SJSA1 (cell line): ENCODE measurements around the gene SMIM1. TPM values are rescaled to one million over a fixed set of nuclear protein-coding genes. Genes with fewer than 3 reads are reported as not detected.
"Not testable (repeated sequence)": the region's sequence is repeated elsewhere in the genome, so short reads cannot be mapped to it uniquely, and the experiment has no call there.

Experiments used
- DNase-seq, 2 experiments: peaks; one replicate each; pipeline ENCODE4 v3.0.0-alpha.2; 2015 to 2020; ENCODE audit warnings: low spot score in 2 of 2, low read depth in 1 of 2
- H3K27ac ChIP-seq: fragments of 250-450 bp; sonication (Bioruptor Pico); 2 replicates; pipeline ENCODE4 v1.5.1; 2020; ENCODE audit warnings: mild to moderate bottlenecking, moderate library complexity
- H3K27me3 ChIP-seq: fragments of 250-450 bp; sonication (Bioruptor Pico); replicated peaks from 2 replicates; pipeline ENCODE4 v1.5.1; 2020; ENCODE audit warnings: mild to moderate bottlenecking, moderate library complexity
- H3K36me3 ChIP-seq: fragments of 250-450 bp; sonication (Bioruptor Pico); 2 replicates; pipeline ENCODE4 v1.5.1; 2020; ENCODE audit warnings: mild to moderate bottlenecking
- H3K4me1 ChIP-seq: fragments of 250-450 bp; sonication (Bioruptor Pico); replicated peaks from 2 replicates; pipeline ENCODE4 v1.6.1; 2021; ENCODE audit warnings: mild to moderate bottlenecking
- H3K4me3 ChIP-seq: fragments of 250-450 bp; sonication (Bioruptor Pico); 2 replicates; pipeline ENCODE4 v1.5.1; 2020; ENCODE audit warnings: mild to moderate bottlenecking
- H3K9me3 ChIP-seq: fragments of 250-450 bp; sonication (Bioruptor Pico); replicated peaks from 2 replicates; pipeline ENCODE4 v1.5.1; 2020; ENCODE audit warnings: mild to moderate bottlenecking
- total RNA-seq: library from RNA; depleted of rRNA; stranded (reverse); fragments of >200 nt; shearing (Covaris generic); gene quantifications from 2 replicates; pipeline ENCODE4 v1.2.3, GENCODE V29; 2014

The SMIM1 gene
- total RNA-seq, 1 experiment from 2014 or later: not detected

DNA sequence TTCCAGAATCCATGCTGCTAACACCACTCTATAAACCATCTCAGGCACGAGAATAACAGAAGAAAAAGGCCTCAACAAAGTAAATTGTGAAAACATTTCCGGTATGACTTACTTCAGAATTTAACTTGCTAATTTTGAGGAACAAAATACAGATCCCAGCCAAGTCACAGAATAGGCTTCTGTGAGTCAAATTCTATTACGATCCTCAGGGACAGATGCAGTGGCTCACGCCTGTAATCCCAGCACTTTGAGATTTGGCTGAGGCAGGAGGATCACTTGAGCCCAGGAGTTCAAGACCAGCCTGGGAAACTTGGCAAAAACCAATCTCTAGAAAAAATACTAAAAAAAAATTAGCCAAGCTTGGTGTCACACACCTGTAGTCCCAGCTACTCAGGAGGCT is 29.1 kb upstream of the SMIM1 start:
- no peaks in the 10 kb centered on the region for H3K27me3 ChIP-seq
- no peak overlapping the region for H3K4me3 ChIP-seq
- no peak overlapping the region for H3K27ac ChIP-seq
- H3K9me3 ChIP-seq: no peaks in the 10 kb centered on the region
- peaks cover 11% of the 10 kb centered on the region for H3K4me1 ChIP-seq
- peaks cover 4% of the 10 kb centered on the region; the same call in 1 of the 2 replicates for H3K36me3 ChIP-seq
- DNase-seq: no peak

DNA sequence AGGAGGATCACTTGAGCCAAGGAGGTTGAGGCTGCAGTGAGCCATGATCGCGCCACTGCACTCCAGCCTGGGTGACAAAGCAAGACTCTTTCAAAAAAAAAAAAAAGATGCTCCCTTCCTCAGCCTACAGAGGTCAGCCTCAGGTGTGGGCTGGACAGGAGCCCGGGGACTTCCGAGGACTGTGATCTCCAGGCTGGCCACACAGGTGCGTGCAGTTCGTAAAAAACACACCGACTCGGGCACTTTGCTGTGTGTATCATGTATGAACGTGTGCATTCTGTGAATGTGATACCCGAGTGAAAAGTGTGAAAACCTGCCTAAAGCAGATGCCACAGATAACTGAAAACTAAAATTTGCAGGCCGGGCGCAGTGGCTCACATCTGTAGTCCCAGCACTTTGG is 28.7 kb upstream of the SMIM1 start:
- DNase-seq: no peak
- Histone ChIP-seq H3K27me3 (no peaks in the 10 kb centered on the region), H3K9me3 (no peaks in the 10 kb centered on the region), H3K27ac (no peak overlapping the region), H3K4me3 (no peak overlapping the region), H3K4me1 (peaks cover 11% of the 10 kb centered on the region), H3K36me3 (peaks cover 4% of the 10 kb centered on the region; the same call in 1 of the 2 replicates)

DNA sequence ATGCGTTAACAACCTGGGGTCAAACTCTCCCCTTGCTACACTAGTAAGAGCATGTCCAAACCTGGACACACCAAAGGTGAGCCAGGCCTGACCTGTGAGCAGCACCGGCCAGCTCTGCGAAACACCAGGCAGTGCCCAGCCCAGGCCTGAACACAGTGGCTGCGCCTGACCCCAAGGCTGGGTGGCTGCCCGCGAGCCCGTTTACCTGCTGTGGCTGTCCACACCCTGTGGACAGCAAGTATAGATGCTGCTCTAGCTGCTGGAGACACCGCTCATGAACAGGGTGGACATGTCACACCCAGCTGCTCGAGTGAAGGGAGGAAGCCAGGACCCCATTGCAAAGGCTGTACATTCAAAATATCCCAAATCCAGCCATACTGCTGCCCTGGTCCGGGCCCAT is 27.9 kb upstream of the SMIM1 start:
- H3K27ac ChIP-seq: no peak overlapping the region
- peaks cover 5% of the 10 kb centered on the region; the same call in 1 of the 2 replicates for H3K27me3 ChIP-seq
- peaks cover 11% of the 10 kb centered on the region for H3K4me1 ChIP-seq
- peaks cover 4% of the 10 kb centered on the region; the same call in 1 of the 2 replicates for H3K36me3 ChIP-seq
- H3K9me3 ChIP-seq: no peaks in the 10 kb centered on the region
- DNase-seq: no peak
- no peak overlapping the region for H3K4me3 ChIP-seq

DNA sequence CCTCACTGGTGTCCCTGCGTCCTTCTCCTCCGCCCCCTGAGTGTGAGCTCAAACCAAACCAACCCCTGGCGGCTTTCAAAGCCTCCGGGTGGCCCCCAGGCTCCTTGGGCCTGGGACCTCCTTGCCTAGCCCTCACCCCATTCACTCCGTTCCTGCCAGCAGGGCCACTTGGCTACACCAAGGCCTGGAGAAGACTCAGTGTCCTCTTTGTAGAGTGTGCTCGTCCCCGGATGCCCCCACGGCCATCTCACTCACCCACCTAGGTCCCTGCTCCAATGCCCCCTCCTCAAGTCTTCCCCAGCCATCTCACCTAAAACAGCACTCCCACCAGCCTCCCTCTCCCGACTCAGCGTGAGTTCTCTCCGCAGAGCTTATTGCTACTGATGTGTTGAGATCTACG is 27.5 kb upstream of the SMIM1 start:
- DNase-seq: no peak

DNA sequence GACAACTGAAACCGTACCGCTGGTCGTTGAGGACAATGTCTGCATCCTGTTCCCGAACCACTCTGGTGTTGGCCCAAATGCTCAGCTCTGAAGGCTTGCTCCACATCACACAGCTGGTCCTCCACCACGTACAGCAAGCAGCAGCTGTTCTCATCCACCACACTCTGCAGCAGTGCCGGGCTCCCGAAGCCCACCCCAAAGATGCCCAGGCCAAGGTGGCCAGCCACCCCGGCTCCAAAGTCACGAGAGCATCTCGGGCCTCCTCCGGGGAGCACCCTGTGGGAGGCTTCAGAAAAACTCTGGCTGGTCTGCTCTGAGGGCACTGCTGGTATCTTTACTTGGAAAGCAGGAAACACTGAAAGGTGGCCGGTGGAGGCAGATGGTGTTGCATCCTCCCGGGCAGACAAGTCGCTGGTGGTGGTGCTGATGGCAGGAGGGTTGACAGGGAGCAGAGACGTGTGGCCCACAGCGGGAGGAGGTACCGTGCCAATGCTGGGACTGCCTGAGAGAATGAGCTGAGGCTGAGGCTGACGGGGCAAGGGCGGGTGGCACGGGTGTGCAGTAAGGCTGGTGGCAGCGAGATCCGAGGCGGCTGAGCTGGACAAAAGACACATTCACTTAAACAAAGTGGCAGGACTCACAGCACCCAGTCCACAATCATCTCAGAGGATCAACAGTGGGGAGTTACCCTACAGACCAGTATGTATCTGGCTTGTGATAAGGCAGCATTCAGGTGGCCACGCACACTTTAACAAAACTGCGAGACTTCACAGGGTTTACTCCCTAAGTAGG is 26.8 kb upstream of the SMIM1 start:
- no peak overlapping the region for H3K4me3 ChIP-seq
- H3K27me3 ChIP-seq: peaks cover 8% of the 10 kb centered on the region; the same call in 1 of the 2 replicates
- H3K36me3 ChIP-seq: peaks cover 4% of the 10 kb centered on the region; the same call in 1 of the 2 replicates
- peaks cover 11% of the 10 kb centered on the region for H3K4me1 ChIP-seq
- H3K27ac ChIP-seq: no peak overlapping the region
- DNase-seq: no peak
- no peaks in the 10 kb centered on the region for H3K9me3 ChIP-seq

More for the DNA sequence above, 27.5 kb upstream of the SMIM1 start:
- H3K4me1 ChIP-seq: peaks cover 11% of the 10 kb centered on the region
- H3K27me3 ChIP-seq: peaks cover 5% of the 10 kb centered on the region; the same call in 1 of the 2 replicates
- H3K9me3 ChIP-seq: no peaks in the 10 kb centered on the region
- H3K4me3 ChIP-seq: no peak overlapping the region
- peaks cover 4% of the 10 kb centered on the region; the same call in 1 of the 2 replicates for H3K36me3 ChIP-seq
- H3K27ac ChIP-seq: no peak overlapping the region

DNA sequence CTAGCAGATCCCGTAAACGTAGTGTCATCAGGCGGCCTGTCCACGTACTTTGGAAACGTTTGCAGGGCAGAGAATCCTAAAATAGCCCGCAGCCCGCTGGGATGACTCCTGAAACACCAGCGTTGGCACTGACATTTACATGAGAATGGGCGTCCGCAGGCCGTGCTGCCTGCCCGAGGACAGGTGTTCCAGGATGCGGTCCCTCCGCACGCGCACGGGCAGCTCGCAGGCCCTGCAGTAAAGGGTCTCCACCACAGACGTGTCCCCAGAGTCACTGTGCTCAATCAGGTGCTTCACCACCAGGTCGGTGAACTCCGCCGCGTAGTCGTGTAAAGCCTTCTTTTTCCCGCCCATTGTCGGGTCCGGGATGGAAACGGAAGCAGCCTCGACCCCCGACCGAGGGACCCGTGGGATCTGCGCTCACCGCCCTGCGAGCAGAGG is 26.1 kb upstream of the SMIM1 start:
- Histone ChIP-seq H3K36me3 (peaks cover 4% of the 10 kb centered on the region; the same call in 1 of the 2 replicates), H3K9me3 (no peaks in the 10 kb centered on the region), H3K4me3 (peak overlapping the region; percentile 56), H3K4me1 (peaks cover 11% of the 10 kb centered on the region), H3K27ac (no peak overlapping the region), H3K27me3 (peaks cover 8% of the 10 kb centered on the region; the same call in 1 of the 2 replicates)
- no peak for DNase-seq

DNA sequence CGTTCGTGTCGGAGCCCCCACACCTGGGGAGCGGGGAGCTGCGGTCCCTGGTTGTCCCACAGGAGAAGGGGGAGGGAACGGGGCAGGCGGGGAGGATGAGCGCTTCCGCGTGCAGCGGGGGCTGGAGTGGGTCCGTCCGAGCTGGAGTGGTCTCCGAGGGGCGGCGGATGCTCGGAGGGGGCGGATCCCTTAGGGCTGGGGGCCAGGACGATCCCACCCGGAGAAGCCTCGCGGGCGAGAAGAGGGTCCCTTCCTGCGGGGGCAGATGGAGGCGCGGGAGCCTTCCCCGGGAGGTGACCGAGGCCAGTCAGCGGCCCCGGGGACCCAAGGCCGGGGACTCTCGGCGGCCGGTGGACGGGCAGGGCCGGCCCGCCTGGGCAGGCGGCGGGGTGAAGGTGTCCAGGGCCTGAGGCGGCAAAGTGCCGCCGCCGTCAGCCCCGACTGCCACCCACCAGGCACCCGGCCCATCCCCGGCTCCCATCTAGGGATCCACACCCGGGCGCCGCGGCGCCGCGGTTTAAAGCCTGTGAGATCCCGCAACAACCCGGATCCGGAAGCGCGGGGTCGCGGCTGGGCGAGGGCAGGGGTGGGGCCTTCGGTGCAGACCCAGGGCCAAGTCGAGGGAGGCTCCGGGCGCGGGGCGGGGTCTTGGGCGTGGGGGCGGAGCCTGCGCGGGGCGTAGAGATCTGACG is 25.6 kb upstream of the SMIM1 start:
- H3K27me3 ChIP-seq: peaks cover 8% of the 10 kb centered on the region; the same call in 1 of the 2 replicates
- H3K4me3 ChIP-seq: peak overlapping the region; percentile 56
- H3K9me3 ChIP-seq: no peaks in the 10 kb centered on the region
- H3K36me3 ChIP-seq: peaks cover 2% of the 10 kb centered on the region; the same call in 1 of the 2 replicates
- peak; percentile 25 to 79 for DNase-seq
- H3K4me1 ChIP-seq: peaks cover 11% of the 10 kb centered on the region
- H3K27ac ChIP-seq: no peak overlapping the region

DNA sequence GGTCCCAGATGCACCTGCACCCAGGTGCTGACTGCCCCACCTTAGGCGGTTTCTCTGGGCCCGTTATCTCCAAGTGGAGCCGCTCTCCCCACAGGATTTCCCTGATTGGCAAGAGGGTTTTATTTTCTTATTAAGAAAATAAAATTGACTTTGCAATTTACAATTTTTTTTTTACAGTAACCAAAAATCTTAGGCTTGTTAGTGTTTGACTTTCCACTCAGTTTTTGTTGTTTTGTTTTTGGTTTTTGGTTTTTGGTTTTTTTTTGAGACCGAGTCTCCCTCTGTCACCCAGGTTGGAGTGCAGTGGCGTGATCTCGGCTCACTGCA is 25.1 kb upstream of the SMIM1 start:
- DNase-seq: no peak
- peaks cover 11% of the 10 kb centered on the region for H3K4me1 ChIP-seq
- 0 out of 2 replicates have a peak, but pooled peaks cover 2% of the 10 kb centered on the region for H3K36me3 ChIP-seq
- H3K27ac ChIP-seq: no peak overlapping the region
- peak overlapping the region; percentile 56 for H3K4me3 ChIP-seq
- no peaks in the 10 kb centered on the region for H3K9me3 ChIP-seq
- H3K27me3 ChIP-seq: peaks cover 8% of the 10 kb centered on the region; the same call in 1 of the 2 replicates

DNA sequence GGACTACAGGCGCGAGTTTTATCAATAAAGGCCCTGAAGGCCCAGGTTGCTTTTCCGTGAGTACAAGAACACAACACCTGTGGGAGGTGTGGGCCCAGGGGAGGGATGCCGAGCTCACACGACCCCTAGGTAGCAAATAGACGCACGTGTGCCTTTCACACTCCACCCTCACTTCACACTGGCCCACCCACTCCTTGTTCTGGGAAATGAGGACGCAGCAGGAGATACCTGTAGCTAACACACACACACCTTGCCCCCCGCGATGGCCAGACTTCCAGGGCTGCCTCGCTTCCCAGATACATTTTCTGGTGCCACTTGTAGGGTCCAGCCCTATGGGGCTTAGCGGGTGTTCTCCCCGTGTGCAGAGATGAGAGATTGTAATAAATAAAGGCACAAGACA is 24.6 kb upstream of the SMIM1 start:
- H3K9me3 ChIP-seq: no peaks in the 10 kb centered on the region
- no peak overlapping the region for H3K27ac ChIP-seq
- 0 out of 2 replicates have a peak, but pooled peaks cover 2% of the 10 kb centered on the region for H3K36me3 ChIP-seq
- peaks cover 8% of the 10 kb centered on the region; the same call in 1 of the 2 replicates for H3K27me3 ChIP-seq
- H3K4me3 ChIP-seq: no peak overlapping the region
- peaks cover 11% of the 10 kb centered on the region for H3K4me1 ChIP-seq
- no peak for DNase-seq

DNA sequence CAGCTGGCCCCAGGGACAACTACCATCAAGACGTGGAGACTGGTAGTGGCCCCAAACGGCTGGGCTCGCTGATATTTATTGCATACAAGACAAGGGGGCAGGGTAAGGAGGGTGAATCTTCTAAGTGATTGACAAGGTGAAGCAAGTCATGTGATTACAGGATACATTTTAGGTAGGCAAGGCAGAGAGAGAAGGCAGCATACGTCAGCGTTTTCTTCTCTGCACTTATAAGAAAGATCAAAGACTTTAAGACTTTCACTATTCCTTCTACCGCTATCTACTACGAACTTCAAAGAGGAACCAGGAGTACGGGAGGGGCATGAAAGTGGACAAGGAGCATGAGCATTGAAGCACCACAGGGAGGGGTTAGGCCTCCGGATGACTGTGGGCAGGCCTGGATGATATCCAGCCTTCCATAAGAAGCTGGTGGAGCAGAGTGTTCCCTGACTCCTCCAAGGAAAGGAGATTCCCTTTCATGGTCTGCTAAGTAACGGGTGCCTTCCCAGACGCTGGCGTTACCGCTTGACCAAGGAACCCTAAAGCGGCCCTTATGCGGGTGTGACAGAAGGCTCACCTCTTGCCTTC is 24.1 kb upstream of the SMIM1 start:
- not testable (repeated sequence) for DNase-seq

DNA sequence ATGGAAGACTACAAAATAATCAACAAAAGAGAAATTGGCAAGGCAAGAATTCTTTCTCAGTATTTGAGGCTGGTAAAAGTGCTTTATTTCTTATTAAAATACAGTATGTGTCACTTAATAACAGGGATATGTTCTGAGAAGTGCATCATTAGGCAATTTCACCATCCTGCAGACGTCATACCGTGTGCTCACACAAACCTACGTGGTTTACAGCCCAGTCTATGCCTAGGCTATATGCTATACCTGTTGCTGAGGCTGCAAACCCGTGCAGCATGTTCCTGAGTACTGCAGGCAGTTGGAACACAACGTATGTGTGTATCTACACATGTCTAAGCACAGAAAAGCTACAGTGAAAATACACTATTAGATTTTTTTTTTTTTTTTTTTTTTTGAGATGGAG is 23.0 kb upstream of the SMIM1 start:
- peaks cover 11% of the 10 kb centered on the region for H3K4me1 ChIP-seq
- DNase-seq: no peak

More for the DNA sequence above, 24.1 kb upstream of the SMIM1 start:
- not testable (repeated sequence) for H3K4me3 ChIP-seq, H3K36me3 ChIP-seq, H3K27ac ChIP-seq, H3K27me3 ChIP-seq, H3K9me3 ChIP-seq
- H3K4me1 ChIP-seq: peaks cover 11% of the 10 kb centered on the region

DNA sequence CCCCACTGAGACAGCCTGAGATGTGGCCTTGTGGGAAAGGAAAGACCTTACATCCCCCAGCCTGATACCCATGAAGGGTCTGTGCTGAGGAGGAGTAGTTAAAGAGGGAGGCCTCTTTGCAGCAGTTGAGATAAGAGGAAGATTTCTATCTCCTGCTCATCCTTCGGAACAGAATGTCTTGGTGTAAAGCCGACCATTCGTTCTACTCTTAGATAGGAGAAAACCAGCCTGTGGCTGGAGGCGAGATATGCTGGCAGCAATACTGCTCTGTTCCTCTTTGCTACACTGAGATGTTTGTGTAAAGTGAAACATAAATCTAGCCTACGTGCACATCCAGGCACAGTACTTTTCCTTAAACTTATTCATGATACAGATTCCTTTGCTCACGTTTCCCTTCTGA is 21.8 kb upstream of the SMIM1 start:
- Histone ChIP-seq H3K27ac (no peak overlapping the region), H3K4me3 (no peak overlapping the region), H3K9me3 (no peaks in the 10 kb centered on the region), H3K4me1 (peaks cover 11% of the 10 kb centered on the region), H3K36me3 (0 out of 2 replicates have a peak, but pooled peaks cover 2% of the 10 kb centered on the region), H3K27me3 (peaks cover 10% of the 10 kb centered on the region; the same call in 1 of the 2 replicates)
- no peak for DNase-seq

More for the DNA sequence above, 23.0 kb upstream of the SMIM1 start:
- H3K27ac ChIP-seq: no peak overlapping the region
- H3K9me3 ChIP-seq: no peaks in the 10 kb centered on the region
- peaks cover 10% of the 10 kb centered on the region; the same call in 1 of the 2 replicates for H3K27me3 ChIP-seq
- 0 out of 2 replicates have a peak, but pooled peaks cover 2% of the 10 kb centered on the region for H3K36me3 ChIP-seq
- H3K4me3 ChIP-seq: no peak overlapping the region

DNA sequence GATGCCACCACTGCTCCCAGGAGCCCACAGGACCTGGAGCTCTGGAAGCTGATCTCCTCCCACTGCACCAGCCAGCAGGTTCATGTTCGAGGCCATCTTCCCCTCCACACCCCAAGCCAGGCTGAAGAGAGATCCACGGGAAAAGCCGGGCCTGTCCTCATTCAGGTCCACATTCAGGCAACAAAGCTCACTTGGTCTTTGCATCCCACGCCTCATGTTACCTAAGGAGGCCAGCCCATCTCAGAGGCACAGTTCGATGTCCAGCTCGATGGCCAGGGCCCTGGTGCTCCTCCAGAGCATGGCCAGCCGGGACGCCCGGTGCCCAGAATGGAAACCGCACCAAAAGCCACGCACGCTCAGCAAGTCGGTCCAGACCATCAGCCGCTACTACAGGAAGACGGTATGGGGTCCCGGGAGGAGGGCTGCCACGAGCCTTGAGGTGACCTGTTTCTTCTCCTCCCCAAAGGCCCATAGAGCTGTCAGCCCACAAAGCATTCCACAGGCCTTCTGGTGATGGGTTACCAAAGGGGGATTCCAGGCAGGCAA is 20.1 kb upstream of the SMIM1 start, which contains the start of gene CCDC27:
Gene CCDC27, plus strand, starts transcription at position 51 of the 546 bp plus-strand sequence. Its CDS starts 32 bp downstream, at position 83.
- H3K4me3 ChIP-seq: no peak within 1 kb of the TSS
- no peak for DNase-seq
- H3K9me3 ChIP-seq: no peaks in the 10 kb centered on the region
- H3K4me1 ChIP-seq: peaks cover 3% of the 10 kb centered on the region
- no peaks in the 10 kb centered on the region for H3K36me3 ChIP-seq
- peaks cover 10% of the 10 kb centered on the region; the same call in 1 of the 2 replicates for H3K27me3 ChIP-seq
- H3K27ac ChIP-seq: no peak within 1 kb of the TSS
